ENCODE results near the gene CYP2A13.
"Not testable (repeated sequence)": the region's sequence is repeated elsewhere in the genome, so short reads cannot be mapped to it uniquely, and the experiment has no call there.

The CYP2A13 gene

GRCh38 chr19:41120929-41121911 is 33.0 kb downstream of the CYP2A13 start:
- DNase-seq (ENCODE audit: low read depth): peak; percentile 11

DNA sequence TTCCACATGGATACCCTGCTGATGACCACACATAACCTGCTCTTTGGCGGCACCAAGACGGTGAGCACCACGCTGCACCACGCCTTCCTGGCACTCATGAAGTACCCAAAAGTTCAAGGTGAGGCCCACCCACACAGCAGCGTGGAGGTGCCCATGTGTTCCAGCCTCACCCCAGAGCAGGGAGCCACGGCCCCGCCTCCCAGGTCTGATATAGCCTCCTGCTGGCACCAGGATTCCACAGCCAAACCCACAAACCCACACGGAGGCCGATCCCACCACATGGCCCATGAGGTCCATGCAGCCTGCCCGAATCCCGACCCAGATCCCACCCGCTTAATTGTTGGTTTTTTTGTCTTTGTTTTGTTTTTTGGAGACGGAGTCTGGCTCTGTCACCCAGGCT is 34.6 kb downstream of the CYP2A13 start:
- DNase-seq (ENCODE audit: low read depth): not testable (repeated sequence)

- DNase-seq (ENCODE audit: low read depth): no peak
These were observed 35.6 kb downstream of the CYP2A13 start for GRCh38 chr19:41123716-41124294.

- not testable (repeated sequence) for DNase-seq (ENCODE audit: low read depth)
These were observed 38.5 kb downstream of the CYP2A13 start for GRCh38 chr19:41126765-41127203.

DNA sequence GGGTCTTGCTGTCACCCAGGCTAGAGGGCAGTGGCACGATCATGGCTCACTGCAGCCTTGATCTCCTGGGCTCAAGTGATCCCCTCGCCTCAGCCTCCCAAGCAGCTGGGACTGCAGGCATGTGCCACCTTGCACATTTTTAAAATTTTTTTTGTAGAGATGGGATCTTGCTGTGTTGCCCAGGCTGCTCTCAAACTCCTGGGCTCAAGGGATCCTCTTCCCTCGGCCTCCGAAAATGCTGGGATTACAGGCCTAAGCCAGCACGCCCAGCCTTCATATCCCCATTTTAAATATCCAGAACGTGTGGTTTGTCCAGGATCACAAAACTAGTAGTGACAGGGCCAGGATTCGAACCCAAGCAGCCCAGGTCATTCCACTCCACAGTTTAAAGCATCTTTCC is 39.1 kb downstream of the CYP2A13 start:
- not testable (repeated sequence) for DNase-seq (ENCODE audit: low read depth)

DNA sequence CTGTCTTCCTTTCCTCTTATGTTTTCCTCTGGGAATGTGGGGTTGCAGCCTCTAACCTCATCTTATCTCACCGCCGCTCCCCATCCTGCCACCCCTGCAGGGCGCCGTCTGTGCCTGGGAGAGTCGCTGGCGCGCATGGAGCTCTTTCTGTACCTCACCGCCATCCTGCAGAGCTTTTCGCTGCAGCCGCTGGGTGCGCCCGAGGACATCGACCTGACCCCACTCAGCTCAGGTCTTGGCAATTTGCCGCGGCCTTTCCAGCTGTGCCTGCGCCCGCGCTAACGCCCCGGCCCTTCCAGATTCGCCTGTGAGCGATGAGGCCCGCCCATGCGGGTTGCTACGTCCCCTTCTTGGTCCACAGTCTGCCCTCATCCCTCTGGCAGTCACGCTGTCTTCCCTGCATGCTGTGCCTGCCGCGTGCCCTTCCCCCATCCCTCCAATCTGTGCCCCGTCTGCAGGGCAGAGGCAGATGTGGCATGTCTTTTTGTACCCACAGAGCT is 39.6 kb downstream of the CYP2A13 start:
- DNase-seq (ENCODE audit: low read depth): peak; percentile 72

DNA sequence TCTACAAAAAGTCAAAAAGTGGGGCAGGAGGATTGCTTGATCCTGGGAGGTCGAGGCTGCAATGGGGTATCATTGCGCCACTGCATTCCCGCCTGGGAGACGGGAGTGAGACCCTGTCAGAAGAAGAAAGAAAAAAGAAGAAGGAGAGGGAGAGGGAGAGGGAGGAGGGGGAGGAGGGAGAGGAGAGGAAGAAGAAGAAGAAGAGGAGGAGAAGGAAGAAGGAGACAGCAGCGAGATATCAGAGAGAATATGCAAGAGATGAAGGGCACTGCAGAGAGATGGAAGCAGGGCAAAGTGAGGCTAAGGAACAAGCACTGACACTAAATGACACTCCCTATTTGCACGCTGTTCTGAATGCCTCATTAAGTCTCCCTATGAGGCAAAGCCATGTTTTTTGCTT is 40.4 kb downstream of the CYP2A13 start:
- DNase-seq (ENCODE audit: low read depth): no peak

- DNase-seq (ENCODE audit: low read depth): no peak
These were observed 42.9 kb downstream of the CYP2A13 start for GRCh38 chr19:41131186-41131585.

DNA sequence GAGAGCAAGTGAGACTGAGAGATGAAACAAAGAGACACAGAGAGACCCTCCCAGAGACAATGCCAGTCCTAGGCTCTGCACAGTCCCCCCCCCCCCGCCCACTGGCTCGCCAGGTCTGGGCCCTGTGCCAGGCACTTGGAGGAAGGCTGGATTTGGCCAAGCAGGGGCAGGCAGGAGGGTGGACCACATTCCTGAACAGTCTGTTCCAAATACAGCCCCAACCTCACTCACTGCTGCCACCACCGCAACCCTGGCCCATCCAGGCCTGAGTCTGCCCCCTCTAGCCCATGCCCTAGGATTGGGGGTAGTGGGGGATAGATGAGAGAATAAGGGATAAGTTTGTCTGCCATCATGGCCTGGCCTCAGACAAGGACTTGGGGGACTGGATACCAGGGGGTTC is 45.0 kb downstream of the CYP2A13 start:
- no peak for DNase-seq (ENCODE audit: low read depth)

DNA sequence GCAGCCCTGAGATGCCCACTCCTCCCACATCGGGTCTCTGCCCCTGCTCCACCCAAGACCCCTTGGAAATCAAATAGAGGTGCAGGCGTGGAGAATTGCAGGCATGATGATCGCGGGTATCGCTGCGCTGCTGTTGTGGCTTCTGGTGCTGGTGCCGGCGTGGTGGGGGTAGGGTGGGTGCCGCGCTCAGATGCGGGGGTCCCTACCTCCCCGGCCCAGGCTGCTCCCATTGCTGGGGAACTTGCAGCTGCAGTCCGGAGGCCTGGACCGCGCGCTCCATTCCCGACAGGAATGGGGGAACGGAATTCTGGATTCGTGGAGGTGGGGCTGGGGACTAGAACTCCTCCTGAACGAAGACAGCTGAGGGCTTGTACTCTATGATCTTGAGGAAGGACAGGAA is 46.4 kb downstream of the CYP2A13 start:
- no peak for DNase-seq (ENCODE audit: low read depth)

DNA sequence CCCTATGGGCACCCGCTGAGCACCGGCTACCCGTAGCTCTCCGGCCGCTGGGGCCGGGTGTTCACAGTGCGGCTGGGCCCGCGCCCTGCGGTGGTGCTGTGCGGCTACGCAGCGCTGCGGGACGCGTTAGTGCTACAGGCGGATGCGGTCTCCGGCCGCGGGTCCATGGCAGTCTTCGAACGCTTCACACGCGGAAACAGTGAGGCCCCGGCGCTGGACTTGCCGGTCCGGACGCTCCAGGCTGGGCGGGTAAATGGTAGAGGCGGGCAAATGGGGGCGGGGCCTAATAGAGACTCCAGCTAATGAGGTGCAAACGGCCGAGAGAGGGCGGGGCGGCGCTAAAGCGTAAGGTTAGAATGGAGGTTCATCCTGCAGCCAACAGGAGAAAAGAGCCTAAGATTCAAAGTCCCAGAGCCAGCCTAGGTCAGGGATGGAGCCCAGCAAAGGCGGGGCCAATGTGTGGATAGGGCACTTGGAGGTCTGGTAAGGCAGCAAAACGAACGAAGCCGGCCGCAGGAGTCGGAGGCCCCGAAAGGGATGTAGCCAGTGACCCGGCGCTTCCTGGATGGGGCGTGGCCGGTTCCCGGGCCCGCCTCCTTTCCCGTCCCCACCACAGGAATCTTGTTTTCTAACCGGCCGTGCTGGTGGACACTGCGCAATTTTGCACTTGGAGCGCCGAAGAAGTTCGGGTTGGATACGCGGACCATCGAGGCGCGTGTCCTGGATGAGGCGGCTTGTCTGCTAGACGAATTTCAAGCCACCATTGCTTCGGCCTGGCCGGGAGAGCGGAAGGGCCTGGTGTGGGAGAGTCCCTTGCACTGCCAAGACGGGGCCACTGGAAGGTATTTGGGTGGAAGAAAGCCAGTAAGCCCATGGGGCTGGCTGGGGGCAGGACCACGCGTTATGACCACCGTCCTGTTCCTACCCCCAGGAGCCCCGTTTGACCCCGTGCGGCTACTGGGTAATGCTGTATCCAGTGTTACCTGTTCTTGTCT is 47.4 kb downstream of the CYP2A13 start:
- peak; percentile 39 for DNase-seq (ENCODE audit: low read depth)

GRCh38 chr19:41136636-41137455 is 48.6 kb downstream of the CYP2A13 start:
- DNase-seq (ENCODE audit: low read depth): no peak

GRCh38 chr19:41144403-41144802 is 56.2 kb downstream of the CYP2A13 start:
- peak; percentile 74 for DNase-seq (ENCODE audit: low read depth)

Measured in activated T-cell treated with anti-CD3 and anti-CD28 coated beads for 48 hours (primary cell).